ENCODE data around the gene PAPLN.

DNA sequence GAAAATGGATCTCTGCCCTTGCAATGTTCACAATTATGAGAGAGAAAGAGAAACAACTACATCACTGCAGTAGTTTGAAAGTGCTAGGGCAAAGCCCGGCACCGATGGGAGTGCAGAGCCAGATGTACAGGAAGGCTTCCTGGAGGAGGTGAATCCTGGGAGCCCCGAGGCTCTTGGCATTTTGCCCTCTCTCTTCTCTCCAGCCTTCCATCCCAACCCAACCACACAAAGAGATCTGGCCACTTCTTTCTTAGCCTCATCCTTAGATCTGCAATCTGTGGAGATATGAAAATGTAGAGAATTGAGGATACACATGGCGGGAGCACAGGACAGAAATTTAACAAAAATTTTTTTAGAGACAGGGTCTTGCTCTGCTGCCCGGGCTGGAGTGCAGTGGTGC lies 3.3 kb upstream of the PAPLN start:
- TF ChIP-seq POLR2A (IDR thresholded peaks at IDR 0.05; ENCODE audit: low read length), result no peak
- no peak for TF ChIP-seq GATA1 (IDR thresholded peaks at IDR 0.05; ENCODE audit: low read depth, low read length)

Data from erythroblast (primary cell).